LoVo (cell line): ENCODE data around the gene MAGEA8.
"Not testable (repeated sequence)": the region's sequence is repeated elsewhere in the genome, so short reads cannot be mapped to it uniquely, and the experiment has no call there.

ENCODE experiments used
- DNase-seq: peaks from one replicate; pipeline ENCODE4 v3.0.0-alpha.2; 2016; ENCODE audit warnings: low spot score

The MAGEA8 gene

GRCh38 chrX:149903889-149904748, 23.1 kb downstream of the MAGEA8 start:
- DNase-seq = no peak

DNA sequence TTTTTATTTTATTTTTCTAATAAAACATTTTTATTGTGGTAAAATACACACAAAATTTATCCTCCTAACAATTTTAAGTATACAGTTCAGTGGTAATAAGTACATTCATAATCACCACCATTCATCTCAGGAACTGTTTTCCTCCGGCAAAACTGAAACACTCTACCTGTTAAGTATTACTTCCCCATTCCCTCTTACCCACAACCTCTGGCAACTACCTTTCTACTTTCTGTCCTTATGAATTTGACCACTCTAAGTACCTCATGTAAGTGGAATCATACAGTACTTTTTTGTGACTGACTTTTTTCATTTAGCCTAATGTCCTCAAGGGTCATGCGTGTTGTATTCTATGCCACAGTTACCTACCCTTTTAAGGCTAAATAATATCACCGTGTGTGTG, 27.3 kb downstream of the MAGEA8 start:
- no peak for DNase-seq

GRCh38 chrX:149908727-149909126, 27.7 kb downstream of the MAGEA8 start:
- DNase-seq = no peak

- no peak for DNase-seq
Measured at GRCh38 chrX:149909324-149910177, 28.6 kb downstream of the MAGEA8 start.

DNA sequence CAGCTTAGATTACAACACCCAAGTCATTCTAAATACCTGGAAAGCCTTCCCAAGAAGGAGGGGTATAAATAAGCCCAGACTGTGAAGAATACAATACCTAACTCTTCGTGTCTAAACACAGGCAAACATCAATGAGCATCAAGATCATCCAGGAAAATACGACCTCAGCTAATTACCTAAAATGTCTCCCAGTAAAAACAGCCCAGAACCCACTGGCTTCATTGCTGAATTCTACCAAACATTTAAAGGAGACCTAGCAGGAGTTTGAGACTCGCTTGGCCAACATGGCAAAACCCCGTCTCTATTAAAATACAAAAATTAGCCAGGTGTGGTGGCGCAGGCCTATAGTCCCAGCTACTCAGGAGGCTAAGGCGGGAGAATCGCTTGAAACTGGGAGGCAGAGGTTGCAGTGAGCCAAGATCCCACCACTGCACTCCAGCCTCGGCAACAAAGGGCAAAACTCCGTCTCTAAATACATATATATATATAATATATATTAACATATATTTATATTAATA, 29.3 kb downstream of the MAGEA8 start:
- no peak for DNase-seq

- no peak for DNase-seq
Measured at GRCh38 chrX:149916745-149917392, 35.9 kb downstream of the MAGEA8 start.

- not testable (repeated sequence) for DNase-seq
Measured at GRCh38 chrX:149923836-149924235, 42.9 kb downstream of the MAGEA8 start.

DNA sequence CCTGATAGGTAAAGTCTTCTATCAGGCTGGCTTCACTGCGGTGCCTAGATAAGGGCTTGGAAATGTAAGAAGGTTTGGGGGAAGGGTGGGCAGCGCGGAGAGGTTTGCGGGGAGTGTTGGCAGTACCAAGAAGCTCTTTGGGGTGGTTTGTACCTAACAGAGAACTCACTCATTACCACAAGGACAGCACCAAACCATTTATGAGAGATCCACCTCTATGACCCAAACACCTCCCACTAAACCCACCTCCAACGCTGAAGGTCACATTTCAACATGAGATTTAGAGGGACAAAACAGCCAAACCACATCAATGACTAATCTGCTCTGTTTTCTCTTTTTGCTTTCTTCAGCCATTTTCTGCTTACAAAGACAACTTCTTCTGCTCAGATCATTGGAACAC, 43.5 kb downstream of the MAGEA8 start:
- DNase-seq = not testable (repeated sequence)

DNA sequence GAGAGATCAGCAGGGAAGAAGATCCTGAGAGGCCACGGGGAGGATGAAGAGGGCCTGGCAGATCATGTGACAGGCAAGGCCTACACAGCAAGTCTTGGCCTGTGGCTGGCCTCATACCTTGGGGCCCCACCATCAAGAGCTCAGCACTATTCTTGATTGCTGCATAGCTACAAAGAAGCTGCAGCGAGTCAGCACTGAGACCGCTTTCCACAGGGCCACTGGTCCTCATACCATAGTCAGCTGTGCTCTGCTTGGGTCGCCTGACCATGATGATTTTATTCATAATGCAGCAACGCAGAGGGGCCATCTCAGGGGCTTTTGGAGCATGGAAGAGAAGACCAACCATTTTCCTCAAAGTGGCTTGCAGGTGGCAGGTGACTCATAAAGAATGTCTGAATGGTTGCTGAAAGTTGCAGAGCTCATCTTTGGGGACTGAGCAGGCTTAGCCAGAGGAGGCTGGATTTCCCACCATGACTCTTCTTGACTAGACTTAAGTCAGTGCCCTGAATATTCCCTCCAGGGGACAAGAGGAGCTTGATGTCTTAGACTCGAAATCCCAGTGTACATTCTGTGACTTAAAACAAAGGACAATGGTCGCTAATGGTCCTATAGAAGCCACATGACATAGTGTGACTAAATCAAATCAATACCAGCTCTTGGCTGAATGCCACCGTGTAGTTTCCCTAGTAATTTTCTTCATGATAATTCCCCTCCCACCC, 46.4 kb downstream of the MAGEA8 start:
- DNase-seq = not testable (repeated sequence)

- not testable (repeated sequence) for DNase-seq
Measured at GRCh38 chrX:149927964-149928258, 46.9 kb downstream of the MAGEA8 start.

DNA sequence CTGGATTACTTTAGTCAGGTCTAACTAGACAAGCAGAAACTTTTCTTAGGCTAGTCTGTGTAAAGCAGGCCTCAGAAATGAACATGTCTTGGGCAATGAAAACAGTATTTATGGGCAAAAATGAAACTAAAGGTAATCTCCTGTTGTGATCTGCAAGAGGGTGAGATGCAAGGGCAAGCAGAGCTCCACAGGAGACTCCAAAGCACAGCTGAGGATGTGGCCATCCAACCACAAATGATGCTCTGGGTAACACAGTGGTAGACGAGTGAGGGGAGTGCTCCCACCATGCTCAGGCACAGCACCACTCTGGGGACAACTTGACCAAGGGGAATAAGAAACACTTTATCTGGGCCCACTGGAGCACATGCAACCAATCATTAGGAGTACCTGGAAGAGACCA, 47.7 kb downstream of the MAGEA8 start:
- not testable (repeated sequence) for DNase-seq

- not testable (repeated sequence) for DNase-seq
Measured at GRCh38 chrX:149929400-149929799, 48.4 kb downstream of the MAGEA8 start, which contains the start of gene HSFX4. TSS of gene HSFX4 (plus strand) at chrX:149929573. CDS start at chrX:149929645, 72 bp downstream.

DNA sequence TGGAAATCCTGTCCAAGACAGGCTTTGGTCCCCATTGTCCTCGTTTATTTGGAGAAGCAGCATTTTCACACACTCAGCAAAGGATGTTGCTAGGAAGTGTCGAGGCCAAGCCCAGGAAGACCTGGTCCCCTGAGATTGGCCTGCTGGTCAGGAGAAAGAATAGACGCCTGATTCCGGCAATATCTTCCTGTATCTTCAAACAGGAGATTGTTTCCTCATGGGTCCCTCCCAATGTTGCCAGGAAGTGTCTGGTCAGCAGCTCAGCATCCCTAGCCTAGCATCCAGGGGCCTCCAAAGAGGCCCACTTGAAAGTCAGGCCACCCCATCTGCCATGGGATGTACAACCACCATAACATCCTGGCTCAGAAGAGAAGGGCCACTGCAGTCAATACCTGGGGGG, 50.4 kb downstream of the MAGEA8 start:
- DNase-seq = not testable (repeated sequence)

- DNase-seq = not testable (repeated sequence)
Measured at GRCh38 chrX:149932150-149932549, 51.2 kb downstream of the MAGEA8 start.

DNA sequence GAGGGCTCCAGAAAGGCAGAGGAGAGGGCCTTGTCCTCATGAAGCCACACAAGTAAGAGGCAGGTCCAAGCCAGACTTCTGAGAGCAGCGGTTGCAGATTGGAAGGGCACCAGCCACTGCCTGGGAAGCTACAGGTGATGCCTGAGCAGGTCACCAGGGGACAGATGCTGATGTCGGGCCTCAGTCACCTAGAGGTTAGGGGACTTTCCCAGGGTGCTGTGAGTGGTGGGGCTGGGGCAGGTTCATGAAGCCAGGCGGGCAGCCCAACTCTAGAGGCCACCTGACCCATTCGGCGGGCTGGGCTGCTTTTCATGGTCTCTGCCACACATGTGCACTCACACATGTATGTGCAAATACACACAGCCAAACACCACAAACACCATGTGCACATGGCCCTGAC, 52.0 kb downstream of the MAGEA8 start:
- DNase-seq = not testable (repeated sequence)

DNA sequence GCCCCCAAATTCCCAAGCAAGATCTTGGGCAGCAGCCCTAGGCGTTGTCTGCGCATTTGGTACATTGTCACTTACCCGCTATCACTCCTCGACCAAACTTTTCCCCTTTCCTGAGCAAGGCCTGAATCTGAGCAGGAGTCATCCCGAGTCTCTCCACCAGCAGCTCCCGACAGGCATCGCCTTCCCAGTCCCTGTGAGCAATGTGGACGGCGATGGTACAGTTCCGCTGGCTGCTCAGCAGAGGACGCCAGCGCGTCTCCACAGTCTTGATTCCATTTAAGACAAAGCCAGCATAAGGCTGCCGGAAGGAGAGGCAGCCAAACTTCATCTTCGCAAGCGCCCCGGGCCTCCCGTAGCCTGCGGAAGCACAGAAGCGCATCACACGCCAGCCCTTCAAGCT, 52.6 kb downstream of the MAGEA8 start:
- not testable (repeated sequence) for DNase-seq
